IPS DF 6.9 (cell line): ENCODE data around the gene APRT.

Experiments
- DNase-seq: peaks from one replicate; pipeline ENCODE4 v3.0.0-alpha.2; 2013; ENCODE audit warnings: low read depth, low spot score
- H3K27ac ChIP-seq: one replicate; pipeline ENCODE4 v1.5.1; 2013; ENCODE audit warnings: low read length, control low read depth
- H3K27me3 ChIP-seq: 2 replicates; pipeline ENCODE4 v1.6.1; 2013; ENCODE audit warnings: mild to moderate bottlenecking, low read length; ENCODE audit not compliant: control insufficient read depth, insufficient read depth
- H3K36me3 ChIP-seq: 2 replicates; pipeline ENCODE4 v1.6.1; 2013; ENCODE audit warnings: low read length; ENCODE audit not compliant: control insufficient read depth, insufficient read depth
- H3K4me1 ChIP-seq: 2 replicates; pipeline ENCODE4 v1.6.1; 2013; ENCODE audit warnings: low read length; ENCODE audit not compliant: control insufficient read depth, insufficient read depth
- H3K4me3 ChIP-seq: 2 replicates; pipeline ENCODE4 v1.5.1; 2013; ENCODE audit warnings: mild to moderate bottlenecking, low read length
- H3K9me3 ChIP-seq: 2 replicates; pipeline ENCODE4 v1.6.1; 2013; ENCODE audit warnings: low read length, inconsistent platforms; ENCODE audit not compliant: control insufficient read depth, insufficient read depth
- WGBS: extraction: QIAGEN DNeasy Blood & Tissue Kit; methylation state at CpG from one replicate; pipeline ENCODE4 v1.1.7; 2013; ENCODE audit warnings: mixed read lengths, missing lambda C conversion rate; ENCODE audit not compliant: insufficient read length, insufficient coverage; 5-methylcytosine and 5-hydroxymethylcytosine counted together

Gene APRT

DNA sequence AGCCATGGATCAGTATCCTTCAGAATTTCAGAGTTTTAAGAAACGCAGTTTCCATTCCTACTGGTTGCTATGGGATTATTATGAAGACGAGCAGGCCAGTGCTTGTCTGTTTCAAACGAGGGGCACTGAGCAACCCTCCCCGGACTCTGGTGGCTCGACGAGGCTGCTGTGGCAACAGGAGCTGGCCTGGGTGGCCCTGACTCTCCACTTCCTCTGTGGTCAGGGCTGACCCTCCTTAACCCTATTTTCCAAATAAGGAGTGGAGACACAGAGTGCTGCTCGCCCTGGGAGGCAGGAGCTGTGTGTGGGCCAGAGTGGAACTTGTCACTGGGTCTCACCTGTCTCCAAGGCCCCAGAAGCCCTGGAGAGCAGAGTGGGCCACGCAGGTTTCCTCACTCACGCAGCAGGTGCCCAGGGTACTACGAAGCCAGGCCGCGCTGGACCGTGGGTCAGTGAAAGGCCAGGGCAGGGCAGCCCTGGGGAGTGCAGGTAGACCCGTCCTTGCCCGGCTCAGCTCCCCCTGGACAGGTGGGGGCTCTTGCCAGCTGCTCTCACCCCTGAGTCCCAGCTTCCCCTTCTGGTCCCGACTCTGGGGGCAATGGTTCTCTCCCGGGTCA is 41.7 kb upstream of the APRT start:
- Histone ChIP-seq H3K4me1 (peaks cover 4% of the 10 kb centered on the region), H3K9me3 (no peaks in the 10 kb centered on the region), H3K4me3 (no peak overlapping the region), H3K27me3 (no peaks in the 10 kb centered on the region), H3K36me3 (no peaks in the 10 kb centered on the region; the same call in 1 of the 2 replicates), H3K27ac (no peak overlapping the region)
- DNase-seq, result no peak
- WGBS, result no CpG with 5 or more reads among the region's 17 CpGs

DNA sequence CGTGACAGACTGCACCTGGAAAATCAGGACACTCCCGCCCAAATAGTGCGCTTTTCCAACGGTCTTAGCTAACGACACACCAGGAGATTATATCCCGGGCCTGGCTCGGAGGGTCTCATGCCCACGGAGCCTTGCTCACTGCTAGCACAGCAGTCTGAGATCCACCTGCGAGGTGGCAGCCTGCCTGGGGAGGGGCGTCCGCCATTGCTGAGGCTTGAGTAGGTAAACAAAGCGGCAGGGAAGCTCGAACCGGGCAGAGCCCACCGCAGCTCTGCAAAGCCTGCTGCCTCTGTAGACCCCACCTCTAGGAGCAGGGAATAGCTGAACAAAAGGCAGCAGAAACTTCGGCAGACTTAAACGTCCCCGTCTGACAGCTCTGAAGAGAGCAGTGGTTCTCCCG is 39.9 kb upstream of the APRT start:
- H3K36me3 ChIP-seq, result no peaks in the 10 kb centered on the region; the same call in 1 of the 2 replicates
- no peak for DNase-seq
- H3K4me3 ChIP-seq, result no peak overlapping the region
- WGBS, result no CpG with 5 or more reads among the region's 19 CpGs
- H3K27me3 ChIP-seq, result no peaks in the 10 kb centered on the region
- no peak overlapping the region for H3K27ac ChIP-seq
- peaks cover 4% of the 10 kb centered on the region for H3K4me1 ChIP-seq
- no peaks in the 10 kb centered on the region for H3K9me3 ChIP-seq

DNA sequence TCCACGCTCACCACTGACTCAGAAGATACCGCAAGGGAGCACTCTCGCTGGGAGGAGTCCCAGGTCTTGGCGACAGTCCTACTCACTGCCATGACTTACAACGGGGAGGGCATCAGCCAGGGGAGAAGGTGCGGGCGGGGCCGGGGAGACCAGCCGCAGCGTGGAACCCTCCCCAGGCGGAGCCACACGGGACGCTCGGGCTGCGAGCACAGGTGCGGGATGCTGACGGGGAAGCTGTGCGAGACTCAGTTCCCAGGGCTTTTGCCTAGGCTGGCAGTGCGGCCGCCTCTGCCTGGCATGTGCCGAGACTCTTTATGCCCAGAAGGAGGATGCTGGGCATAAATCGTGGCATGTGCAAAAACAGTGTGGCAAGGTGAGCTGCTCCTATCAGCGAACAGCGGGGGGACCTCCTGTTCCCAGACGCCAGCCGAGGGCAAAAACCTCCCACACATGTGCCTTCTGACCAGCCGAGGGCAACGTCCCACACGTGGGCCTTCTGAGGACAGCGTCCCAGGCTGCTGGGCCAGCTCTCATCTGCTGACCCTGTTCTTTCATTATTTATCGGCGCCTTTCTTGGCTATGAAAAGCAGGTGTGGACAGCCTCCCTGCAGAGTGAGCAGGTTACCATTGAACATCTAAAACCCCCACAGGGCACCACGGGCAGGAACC is 38.9 kb upstream of the APRT start:
- no CpG with 5 or more reads among the region's 33 CpGs for WGBS
- Histone ChIP-seq H3K4me1 (peaks cover 1% of the 10 kb centered on the region), H3K9me3 (no peaks in the 10 kb centered on the region), H3K27ac (no peak overlapping the region), H3K4me3 (no peak overlapping the region), H3K36me3 (no peaks in the 10 kb centered on the region; the same call in 1 of the 2 replicates), H3K27me3 (no peaks in the 10 kb centered on the region)
- no peak for DNase-seq

DNA sequence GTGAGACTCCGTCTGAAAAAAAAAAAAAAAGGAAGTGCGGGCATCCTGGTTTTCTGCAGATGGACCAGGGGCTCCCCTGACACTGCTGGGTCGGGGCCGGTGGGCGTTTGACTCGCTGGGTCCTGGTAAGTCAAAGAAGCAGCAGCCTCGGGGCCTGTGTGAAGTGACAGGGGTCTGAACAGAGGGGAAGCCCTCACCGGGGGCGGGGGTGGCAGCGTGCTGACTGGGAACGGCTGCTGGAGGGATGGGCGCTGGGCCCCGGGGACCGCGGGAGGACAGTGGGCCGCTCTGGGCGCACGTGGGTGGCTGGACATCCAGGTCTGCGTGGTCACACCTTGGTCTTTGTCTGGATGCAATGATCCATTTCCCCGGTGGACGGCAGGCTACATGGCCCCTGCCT is 36.8 kb upstream of the APRT start:
- Histone ChIP-seq H3K9me3 (no peaks in the 10 kb centered on the region), H3K4me1 (no peaks in the 10 kb centered on the region), H3K36me3 (no peaks in the 10 kb centered on the region), H3K4me3 (no peak overlapping the region), H3K27me3 (no peaks in the 10 kb centered on the region), H3K27ac (no peak overlapping the region)
- DNase-seq, result no peak
- WGBS, result no CpG with 5 or more reads among the region's 21 CpGs

DNA sequence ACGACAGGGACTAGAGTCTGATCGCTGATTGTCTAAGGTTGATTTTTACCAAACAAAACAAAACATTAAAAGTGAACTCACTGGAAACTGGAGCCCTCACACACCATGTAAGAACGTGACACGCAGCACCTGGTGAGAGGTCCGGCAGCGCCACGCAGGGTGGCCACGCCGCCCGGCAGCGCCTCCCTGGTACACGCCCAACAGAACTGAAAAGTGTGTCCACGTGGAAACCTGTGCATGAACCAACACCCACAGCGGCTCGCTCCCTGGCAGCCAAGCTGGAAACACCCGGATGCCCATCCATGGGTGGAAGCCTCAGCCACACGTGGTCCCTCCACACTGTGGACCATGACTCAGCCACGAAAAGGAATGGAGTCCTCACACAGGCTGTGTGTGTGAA is 35.9 kb upstream of the APRT start:
- Histone ChIP-seq H3K27me3 (no peaks in the 10 kb centered on the region), H3K4me3 (no peak overlapping the region), H3K36me3 (no peaks in the 10 kb centered on the region), H3K4me1 (no peaks in the 10 kb centered on the region), H3K27ac (no peak overlapping the region), H3K9me3 (no peaks in the 10 kb centered on the region)
- no CpG with 5 or more reads among the region's 18 CpGs for WGBS
- DNase-seq, result no peak

DNA sequence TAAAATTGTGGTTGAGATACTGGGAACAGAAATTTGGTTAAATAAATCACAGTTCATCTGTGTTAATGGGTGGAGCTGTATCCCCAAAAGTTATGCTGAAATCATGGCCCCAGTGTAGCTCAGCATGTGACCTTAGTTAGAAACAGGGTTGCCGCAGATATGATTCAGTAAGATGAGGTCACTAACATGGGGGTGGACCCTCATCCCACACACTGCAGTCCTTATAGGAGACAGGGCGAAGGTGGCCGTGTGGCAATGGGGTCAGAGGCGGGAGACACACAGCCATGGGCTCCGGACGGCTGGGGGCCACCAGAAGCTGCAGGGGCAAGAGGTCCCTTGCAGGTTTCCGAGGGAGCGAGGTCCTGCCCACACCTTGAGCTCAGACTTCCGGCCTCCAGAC is 34.4 kb upstream of the APRT start:
- H3K9me3 ChIP-seq, result no peaks in the 10 kb centered on the region
- H3K4me1 ChIP-seq, result no peaks in the 10 kb centered on the region
- H3K27me3 ChIP-seq, result no peaks in the 10 kb centered on the region
- H3K27ac ChIP-seq, result no peak overlapping the region
- DNase-seq, result no peak
- no CpG with 5 or more reads among the region's 9 CpGs for WGBS
- H3K4me3 ChIP-seq, result no peak overlapping the region
- H3K36me3 ChIP-seq, result no peaks in the 10 kb centered on the region

DNA sequence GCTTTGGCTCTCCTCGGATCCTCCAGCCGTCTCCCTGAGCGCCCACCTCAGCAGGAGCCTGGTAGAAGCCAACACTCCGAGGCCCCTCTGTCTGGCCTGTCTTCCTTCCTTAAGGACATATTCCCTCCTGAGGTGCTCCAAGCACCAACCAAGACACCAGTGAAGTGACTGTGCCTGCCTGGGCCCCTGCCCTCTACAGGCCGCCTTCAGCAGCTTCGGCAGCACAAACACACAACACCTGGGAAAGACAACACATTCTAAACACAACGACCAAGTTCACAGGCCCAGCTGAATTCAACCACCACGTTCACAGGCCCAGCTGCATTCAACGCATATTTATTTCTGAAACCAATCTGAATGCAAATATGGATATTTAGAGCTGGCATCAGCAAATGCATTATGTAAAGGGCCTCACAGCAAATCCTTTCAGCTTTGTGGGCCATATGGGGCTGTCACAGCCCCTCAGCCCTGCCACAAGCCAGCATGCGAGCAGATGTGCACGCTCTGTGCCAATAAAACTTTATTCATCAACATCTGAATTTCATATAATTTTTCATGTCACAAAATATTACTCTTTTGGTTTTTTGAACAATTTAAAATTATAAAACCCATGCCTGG is 32.8 kb upstream of the APRT start:
- peaks cover 9% of the 10 kb centered on the region; the same call in 1 of the 2 replicates for H3K36me3 ChIP-seq
- no peaks in the 10 kb centered on the region for H3K9me3 ChIP-seq
- no peaks in the 10 kb centered on the region for H3K4me1 ChIP-seq
- no peaks in the 10 kb centered on the region for H3K27me3 ChIP-seq
- no peak overlapping the region for H3K27ac ChIP-seq
- H3K4me3 ChIP-seq, result no peak overlapping the region
- no CpG with 5 or more reads among the region's 11 CpGs for WGBS
- DNase-seq, result no peak

DNA sequence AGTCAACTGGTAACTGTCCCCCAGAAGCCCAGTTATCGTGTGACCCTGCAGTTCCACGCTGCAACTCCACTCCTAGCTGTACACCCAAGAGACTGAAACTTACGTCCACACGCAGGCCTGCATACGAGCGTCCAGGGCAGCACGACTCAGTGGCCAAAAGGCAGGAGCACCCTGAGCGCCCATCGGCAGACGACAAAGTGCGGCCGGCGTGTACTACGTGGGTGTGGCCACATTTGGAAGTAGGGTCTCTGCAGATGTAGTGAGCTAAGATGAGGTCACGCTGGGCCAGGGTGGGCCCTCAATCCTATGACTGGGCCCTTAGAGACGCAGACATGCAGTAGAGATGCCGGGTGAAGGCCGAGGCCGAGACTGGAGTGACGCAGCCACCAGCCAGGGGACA is 31.5 kb upstream of the APRT start:
- H3K4me1 ChIP-seq, result no peaks in the 10 kb centered on the region
- WGBS, result no CpG with 5 or more reads among the region's 20 CpGs
- H3K27ac ChIP-seq, result no peak overlapping the region
- no peaks in the 10 kb centered on the region for H3K9me3 ChIP-seq
- peaks cover 9% of the 10 kb centered on the region; the same call in 1 of the 2 replicates for H3K36me3 ChIP-seq
- no peaks in the 10 kb centered on the region for H3K27me3 ChIP-seq
- no peak overlapping the region for H3K4me3 ChIP-seq
- no peak for DNase-seq

DNA sequence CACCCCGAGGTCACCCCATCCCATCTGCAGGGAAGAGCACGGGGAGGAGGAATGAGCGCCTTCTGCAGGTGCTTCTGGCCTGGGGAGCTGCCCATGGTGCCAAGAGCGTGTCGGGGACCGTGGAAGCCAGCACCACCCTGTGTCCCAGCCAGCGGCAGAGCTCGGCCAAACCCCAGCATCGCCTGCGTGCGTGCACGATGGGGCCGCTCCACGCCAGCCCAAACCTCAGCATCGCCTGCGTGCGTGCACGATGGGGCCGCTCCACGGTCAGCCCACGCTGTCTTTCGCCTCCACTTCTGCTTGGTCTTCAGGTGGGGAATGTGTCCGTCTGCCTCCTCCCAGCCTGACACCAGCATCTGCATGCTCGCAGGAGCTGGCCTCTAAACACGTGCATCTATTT is 31.1 kb upstream of the APRT start:
- Histone ChIP-seq H3K4me1 (no peaks in the 10 kb centered on the region), H3K27me3 (no peaks in the 10 kb centered on the region), H3K27ac (no peak overlapping the region), H3K36me3 (peaks cover 9% of the 10 kb centered on the region; the same call in 1 of the 2 replicates), H3K4me3 (no peak overlapping the region), H3K9me3 (no peaks in the 10 kb centered on the region)
- no CpG with 5 or more reads among the region's 25 CpGs for WGBS
- no peak for DNase-seq

DNA sequence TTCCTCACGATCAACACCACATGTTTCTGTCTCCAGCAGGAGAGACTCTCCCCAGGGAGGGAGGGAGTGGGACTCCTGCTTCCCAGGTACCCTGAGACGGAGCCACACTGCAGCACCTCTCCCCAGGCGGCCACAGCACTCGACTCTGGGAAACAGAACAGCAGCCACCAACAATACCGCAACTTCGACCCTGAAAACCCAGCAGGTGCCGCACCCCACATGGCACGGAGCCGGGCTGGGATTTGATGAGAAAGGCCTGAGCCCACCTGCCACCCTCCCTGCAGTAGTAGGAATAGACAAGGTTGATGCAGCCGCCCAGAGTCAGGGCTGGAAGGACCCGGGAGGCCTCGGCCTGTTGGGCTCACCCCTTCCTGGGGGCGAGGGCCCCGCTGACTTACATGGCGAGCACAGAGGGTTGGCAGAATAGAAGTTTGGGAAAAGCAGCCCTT is 30.6 kb upstream of the APRT start:
- WGBS, result no CpG with 5 or more reads among the region's 15 CpGs
- no peaks in the 10 kb centered on the region for H3K9me3 ChIP-seq

More for the DNA sequence above, 30.6 kb upstream of the APRT start:
- no peak overlapping the region for H3K27ac ChIP-seq
- H3K4me1 ChIP-seq, result no peaks in the 10 kb centered on the region
- H3K4me3 ChIP-seq, result no peak overlapping the region
- H3K27me3 ChIP-seq, result no peaks in the 10 kb centered on the region
- peaks cover 9% of the 10 kb centered on the region; the same call in 1 of the 2 replicates for H3K36me3 ChIP-seq
- no peak for DNase-seq
